ENCODE data around the gene MBTPS2. TPM values are rescaled to one million over a fixed set of nuclear protein-coding genes. Genes with fewer than 3 reads are reported as not detected.

Gene MBTPS2
- total and polyA plus RNA-seq, 9 of the 15 experiments (the other 6 are each of a cell fraction or from before 2014, with no cell fraction given), result 2.3 to 18.7 (median 4.0) TPM

GRCh38 chrX:21837056-21837455 lies 2.4 kb upstream of the MBTPS2 start:
- intact Hi-C loops (cut with micrococcal nuclease) (loop anchor here (5.0 to 10.0 kb wide), 3 partner anchors 105 to 908 kb away; partner anchors contain the start of gene SMS), in situ Hi-C loops (cut with MboI) (no loop called here)

More at GRCh38 chrX:21837056-21837455, 2.4 kb upstream of the MBTPS2 start:
- no peak overlapping the region for H3K9ac ChIP-seq (ENCODE audit: insufficient read depth in 1 of 2, low read depth in 2 of 2, low read length in 2 of 2)
- no peak for DNase-seq (ENCODE audit: extremely low read depth in 1 of 4, low spot score in 3 of 4)
- no peak overlapping the region for H3K4me3 ChIP-seq
- POLR2A ChIA-PET, result no interaction called here
- H3K36me3 ChIP-seq (ENCODE audit: control insufficient read depth, insufficient read depth, low read length), result no peaks in the 10 kb centered on the region
- 0% methylated on average over 2 of the region's 2 CpGs for WGBS (ENCODE audit: insufficient coverage, low coverage, missing lambda C conversion rate)
- no peak overlapping the region for H3K27ac ChIP-seq (ENCODE audit: extremely low read depth, low read depth, low read length)
- H3K79me2 ChIP-seq (ENCODE audit: control insufficient read depth, insufficient read depth, low read length), result peaks cover 17% of the 10 kb centered on the region
- no peaks in the 10 kb centered on the region for H3K9me1 ChIP-seq (ENCODE audit: control insufficient read depth, insufficient read depth, low read length)
- no peak for ATAC-seq
- no peak overlapping the region for H3K4me2 ChIP-seq (ENCODE audit: insufficient read depth, low read length)
- no peaks in the 10 kb centered on the region for H3K27me3 ChIP-seq (ENCODE audit: control insufficient read depth in 2 of 2, insufficient read depth in 2 of 2, low read length in 2 of 2)
- H3K9me3 ChIP-seq (replicated peaks; ENCODE audit: control insufficient read depth, insufficient read depth, low read depth, low read length), result no peaks in the 10 kb centered on the region
- no peak for TF ChIP-seq NONO (IDR thresholded peaks at IDR 0.05; ENCODE audit: low read depth in 2 of 2, low read length in 1 of 2)
- TF ChIP-seq FOXP1 (CRISPR knock-in tag; IDR thresholded peaks at IDR 0.05), result no peak
- TF ChIP-seq MAZ (CRISPR knock-in tag; conservative IDR thresholded peaks at IDR 0.05 in 1 of 2, IDR thresholded peaks at IDR 0.05 in 1 of 2), result no peak
- no peak for TF ChIP-seq ZNF395 (CRISPR knock-in tag; IDR thresholded peaks at IDR 0.05)
- no peak for TF ChIP-seq NFE2 (IDR thresholded peaks at IDR 0.05; ENCODE audit: low read depth)
- no peak for TF ChIP-seq NELFE (IDR thresholded peaks at IDR 0.05; ENCODE audit: insufficient read depth, insufficient read length)
- no peak for TF ChIP-seq ID3 (CRISPR knock-in tag; IDR thresholded peaks at IDR 0.05)
- TF ChIP-seq ID3 (tag; IDR thresholded peaks at IDR 0.05), result no peak
- no peak for TF ChIP-seq DLX4 (CRISPR knock-in tag; IDR thresholded peaks at IDR 0.05)
- no peak for TF ChIP-seq LEF1 (IDR thresholded peaks at IDR 0.05)
- TF ChIP-seq ZNF3 (CRISPR knock-in tag; IDR thresholded peaks at IDR 0.05), result no peak
- TF ChIP-seq MTF1 (CRISPR knock-in tag; IDR thresholded peaks at IDR 0.05; ENCODE audit: borderline replicate concordance), result no peak
- no peak for TF ChIP-seq PRPF4 (IDR thresholded peaks at IDR 0.05; ENCODE audit: insufficient read depth, low read depth, low read length, poor library complexity, severe bottlenecking)
- TF ChIP-seq CTCFL (IDR thresholded peaks at IDR 0.05; ENCODE audit: borderline replicate concordance, insufficient read depth, low read depth, low read length, poor library complexity, severe bottlenecking), result no peak
- TF ChIP-seq GATAD2A (IDR thresholded peaks at IDR 0.05), result no peak
- TF ChIP-seq ZBTB49 (CRISPR knock-in tag; IDR thresholded peaks at IDR 0.05; ENCODE audit: borderline replicate concordance), result no peak
- no peaks in the 10 kb centered on the region for H3K4me1 ChIP-seq (replicated peaks in 1 of 2; ENCODE audit: control insufficient read depth in 2 of 2, insufficient read depth in 2 of 2, low read length in 2 of 2)
- CTCF ChIA-PET (ENCODE audit: low intra/inter-chr PET ratio), result no interaction called here
- no peak overlapping the region for H2AFZ ChIP-seq (ENCODE audit: low read depth, low read length)
- no TSS peak for BruUV-seq (replicated peaks)
- no peaks in the 10 kb centered on the region for H4K20me1 ChIP-seq (replicated peaks; ENCODE audit: control insufficient read depth, insufficient read depth, low read length)
- no peak for FAIRE-seq

All from K562 (cell line).